ENCODE data around the gene TPGS2.
"Not testable (repeated sequence)": the region's sequence is repeated elsewhere in the genome, so short reads cannot be mapped to it uniquely, and the experiment has no call there.

Gene TPGS2

GRCh38 chr18:36828630-36829361 is at the start of gene TPGS2, which contains the start of gene KIAA1328:
Gene TPGS2, minus strand, starts transcription at chr18:36829002. Its CDS starts 235 bp downstream, at chr18:36828767.
Gene KIAA1328, plus strand, starts transcription at chr18:36829127. Its CDS starts 12 bp downstream, at chr18:36829139.
- peak within 1 kb of the TSS; percentile 61 to 89 (median 83) for H3K27ac ChIP-seq
- peak within 1 kb of the TSS; percentile 67 to 89 (median 81) for H3K4me3 ChIP-seq

- not testable (repeated sequence) for H3K4me3 ChIP-seq, H3K27ac ChIP-seq
Observed at GRCh38 chr18:36873826-36874225, 45.0 kb upstream of the TPGS2 start.

GRCh38 chr18:36872329-36872728 is 43.5 kb upstream of the TPGS2 start:
- no peak overlapping the region for H3K27ac ChIP-seq

GRCh38 chr18:36871801-36872200 is 43.0 kb upstream of the TPGS2 start:
- Histone ChIP-seq H3K4me3 (no peak overlapping the region), H3K27ac (no peak overlapping the region)

More at GRCh38 chr18:36872329-36872728, 43.5 kb upstream of the TPGS2 start:
- no peak overlapping the region for H3K4me3 ChIP-seq

GRCh38 chr18:36867056-36867455 is 38.3 kb upstream of the TPGS2 start:
- H3K4me3 ChIP-seq = no peak overlapping the region
- H3K27ac ChIP-seq = no peak overlapping the region

- no peak overlapping the region for H3K27ac ChIP-seq
- no peak overlapping the region for H3K4me3 ChIP-seq
Observed at GRCh38 chr18:36862182-36862581, 33.4 kb upstream of the TPGS2 start.

- Histone ChIP-seq H3K4me3 (no peak overlapping the region), H3K27ac (no peak overlapping the region)
Observed at GRCh38 chr18:36856815-36857214, 28.0 kb upstream of the TPGS2 start.

- H3K4me3 ChIP-seq = no peak overlapping the region
- H3K27ac ChIP-seq = no peak overlapping the region
Observed at GRCh38 chr18:36851202-36851590, 22.4 kb upstream of the TPGS2 start.

GRCh38 chr18:36850527-36851201 is 21.9 kb upstream of the TPGS2 start:
- Histone ChIP-seq H3K27ac (no peak overlapping the region), H3K4me3 (no peak overlapping the region)

- no peak overlapping the region for H3K4me3 ChIP-seq
- no peak overlapping the region for H3K27ac ChIP-seq
Observed at GRCh38 chr18:36849288-36850006, 20.6 kb upstream of the TPGS2 start.

GRCh38 chr18:36848609-36849008 is 19.8 kb upstream of the TPGS2 start:
- Histone ChIP-seq H3K4me3 (no peak overlapping the region), H3K27ac (no peak overlapping the region)

- Histone ChIP-seq H3K4me3 (no peak overlapping the region), H3K27ac (no peak overlapping the region)
Observed at GRCh38 chr18:36843784-36844183, 15.0 kb upstream of the TPGS2 start.

- H3K27ac ChIP-seq = no peak overlapping the region
Observed at GRCh38 chr18:36843199-36843598, 14.4 kb upstream of the TPGS2 start.

GRCh38 chr18:36839835-36840234 is 11.0 kb upstream of the TPGS2 start:
- H3K27ac ChIP-seq = no peak overlapping the region
- H3K4me3 ChIP-seq = no peak overlapping the region

More at GRCh38 chr18:36843199-36843598, 14.4 kb upstream of the TPGS2 start:
- H3K4me3 ChIP-seq = no peak overlapping the region

GRCh38 chr18:36835927-36836326 is 7.1 kb upstream of the TPGS2 start:
- H3K4me3 ChIP-seq = no peak overlapping the region
- no peak overlapping the region for H3K27ac ChIP-seq

GRCh38 chr18:36833120-36833519 is 4.3 kb upstream of the TPGS2 start:
- H3K27ac ChIP-seq = no peak overlapping the region

GRCh38 chr18:36831139-36831538 is 2.3 kb upstream of the TPGS2 start:
- H3K27ac ChIP-seq = no peak overlapping the region
- H3K4me3 ChIP-seq = no peak overlapping the region

More at GRCh38 chr18:36833120-36833519, 4.3 kb upstream of the TPGS2 start:
- no peak overlapping the region for H3K4me3 ChIP-seq

- Histone ChIP-seq H3K27ac (peak overlapping the region in 6 of 21 experiments; percentile 23 to 86 (median 82)), H3K4me3 (peak overlapping the region in 2 of 7 experiments; percentile 81 to 88)
Observed at GRCh38 chr18:36830158-36830495, 1.3 kb upstream of the TPGS2 start.

GRCh38 chr18:36829362-36830157 is 758 bp upstream of the TPGS2 start:
- H3K27ac ChIP-seq = peak overlapping the region; percentile 43 to 89 (median 83)

More at GRCh38 chr18:36829362-36830157, 758 bp upstream of the TPGS2 start:
- H3K4me3 ChIP-seq = peak overlapping the region; percentile 67 to 89 (median 81)
